ENCODE measurements around the gene TMEFF2. TPM values are rescaled to one million over a fixed set of nuclear protein-coding genes. Genes with fewer than 3 reads are reported as not detected.

The TMEFF2 gene
- total RNA-seq, 1 experiment from 2014 or later = 0.34 TPM

GRCh38 chr2:192068966-192069365 is 125.8 kb downstream of the TMEFF2 start:
- no peak for DNase-seq (ENCODE audit: low read depth)

DNA sequence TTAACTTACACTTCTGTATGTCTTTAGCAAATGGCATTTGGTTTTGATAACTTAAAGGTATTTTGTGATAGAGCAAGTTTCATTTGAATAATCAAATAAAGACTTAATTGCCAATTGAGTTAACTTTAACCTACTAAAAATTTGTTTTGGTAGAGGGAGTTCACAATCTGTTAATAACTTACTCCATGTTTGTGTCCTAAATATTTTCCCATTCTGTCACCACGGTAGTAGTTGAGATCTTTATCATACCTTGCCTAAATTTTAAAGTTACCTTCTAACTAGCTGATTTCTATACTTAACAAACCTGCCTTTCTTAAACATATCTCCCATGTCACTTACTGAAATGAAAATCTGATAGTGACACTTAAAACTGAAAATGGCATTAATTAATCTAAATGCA is 127.1 kb downstream of the TMEFF2 start:
- DNase-seq (ENCODE audit: low read depth) = no peak

DNA sequence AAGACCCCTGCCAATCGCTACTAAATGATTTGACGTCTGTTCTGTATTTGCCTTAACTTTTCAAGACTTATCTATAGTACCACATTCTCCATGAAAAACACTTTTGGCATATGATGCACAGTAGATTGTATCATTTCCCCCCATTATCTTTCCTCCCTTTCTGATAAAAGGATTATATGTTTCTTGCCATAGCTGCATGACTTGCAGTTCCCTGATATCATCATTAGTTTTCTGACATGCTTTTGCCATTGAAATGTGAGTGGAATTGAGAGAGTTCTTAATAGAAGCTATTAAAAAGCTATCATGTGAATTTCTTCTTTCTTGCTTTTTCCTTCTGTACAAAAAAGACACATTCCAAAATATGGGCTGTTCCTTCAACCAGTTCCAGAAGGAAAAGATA is 130.3 kb downstream of the TMEFF2 start:
- no peak for DNase-seq (ENCODE audit: low read depth)

DNA sequence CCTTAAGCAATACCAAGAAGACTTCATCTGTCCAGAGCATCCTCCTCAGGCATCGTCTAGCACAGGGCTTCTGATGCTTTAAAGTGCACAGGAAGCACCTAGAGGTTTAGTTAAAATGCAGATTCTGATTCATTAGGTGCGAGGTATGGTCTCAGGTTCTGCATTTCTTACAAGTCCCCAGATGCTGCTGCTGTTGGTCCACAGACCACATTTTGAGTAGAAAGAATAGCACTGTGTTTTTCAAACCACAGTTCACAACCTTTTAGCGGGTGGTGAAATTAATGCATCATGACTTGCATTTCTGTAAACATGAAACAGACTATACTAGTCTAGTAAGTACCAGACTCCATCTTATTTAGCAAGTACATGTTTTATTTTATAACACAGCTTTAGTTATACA is 134.6 kb downstream of the TMEFF2 start:
- DNase-seq (ENCODE audit: low read depth) = no peak

DNA sequence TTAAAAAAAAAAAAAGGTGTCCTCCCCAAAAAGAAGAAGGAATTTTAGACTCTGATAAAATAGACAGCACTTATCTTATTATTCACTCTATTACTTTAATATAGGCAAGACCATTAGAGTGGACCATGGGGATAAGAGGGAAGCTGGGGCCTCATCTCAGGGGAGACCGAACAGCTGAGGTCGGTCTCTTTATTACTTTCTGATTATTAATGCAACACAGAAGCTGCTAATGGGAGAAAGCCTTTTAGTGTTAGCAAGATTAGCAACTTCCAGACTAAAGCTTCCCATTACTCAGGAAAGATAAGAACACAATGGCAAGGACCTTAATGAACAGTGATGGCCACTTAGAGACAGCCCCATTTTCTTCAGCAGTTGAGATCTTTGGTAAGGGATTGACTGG is 135.5 kb downstream of the TMEFF2 start:
- DNase-seq (ENCODE audit: low read depth) = no peak

DNA sequence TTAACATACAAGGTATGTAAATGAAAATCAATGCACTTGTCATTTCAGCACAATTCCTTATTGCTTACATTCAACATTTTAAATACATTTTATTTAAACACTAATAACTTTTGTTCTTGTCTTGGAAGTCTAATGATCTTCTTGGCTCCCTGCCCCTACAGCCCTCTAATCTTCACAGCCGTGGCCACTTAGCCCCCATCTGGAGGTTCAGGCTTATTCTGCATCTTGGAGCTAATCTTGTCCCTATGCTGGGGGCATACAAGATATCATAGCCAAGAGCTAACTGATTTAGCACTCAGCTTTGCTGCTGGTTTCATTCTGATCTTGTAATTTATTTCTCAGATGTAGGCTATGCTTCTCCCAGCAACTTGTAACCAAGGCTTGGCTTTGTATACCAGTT is 140.8 kb downstream of the TMEFF2 start:
- no peak for DNase-seq (ENCODE audit: low read depth)

GRCh38 chr2:192051533-192051932 is 143.2 kb downstream of the TMEFF2 start:
- no peak for DNase-seq (ENCODE audit: low read depth)

DNA sequence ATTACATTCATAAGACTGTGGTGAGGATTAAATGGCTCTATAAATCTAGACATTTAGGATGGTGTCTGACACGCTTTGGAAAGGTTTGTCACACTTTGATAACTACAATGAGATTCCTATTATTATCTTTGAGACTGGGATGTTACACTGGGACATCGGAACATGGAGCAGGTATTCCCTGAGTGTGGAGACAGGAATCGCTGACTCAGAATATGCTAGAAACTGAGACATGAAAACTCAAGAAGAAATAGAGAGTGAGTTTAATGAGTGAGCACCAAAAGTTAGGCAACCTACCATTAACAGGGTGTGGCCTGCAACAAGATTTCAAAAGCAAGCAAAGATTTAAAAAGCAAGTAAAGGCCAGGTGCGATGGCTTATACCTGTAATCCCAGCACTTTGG is 145.4 kb downstream of the TMEFF2 start:
- no peak for DNase-seq (ENCODE audit: low read depth)

DNA sequence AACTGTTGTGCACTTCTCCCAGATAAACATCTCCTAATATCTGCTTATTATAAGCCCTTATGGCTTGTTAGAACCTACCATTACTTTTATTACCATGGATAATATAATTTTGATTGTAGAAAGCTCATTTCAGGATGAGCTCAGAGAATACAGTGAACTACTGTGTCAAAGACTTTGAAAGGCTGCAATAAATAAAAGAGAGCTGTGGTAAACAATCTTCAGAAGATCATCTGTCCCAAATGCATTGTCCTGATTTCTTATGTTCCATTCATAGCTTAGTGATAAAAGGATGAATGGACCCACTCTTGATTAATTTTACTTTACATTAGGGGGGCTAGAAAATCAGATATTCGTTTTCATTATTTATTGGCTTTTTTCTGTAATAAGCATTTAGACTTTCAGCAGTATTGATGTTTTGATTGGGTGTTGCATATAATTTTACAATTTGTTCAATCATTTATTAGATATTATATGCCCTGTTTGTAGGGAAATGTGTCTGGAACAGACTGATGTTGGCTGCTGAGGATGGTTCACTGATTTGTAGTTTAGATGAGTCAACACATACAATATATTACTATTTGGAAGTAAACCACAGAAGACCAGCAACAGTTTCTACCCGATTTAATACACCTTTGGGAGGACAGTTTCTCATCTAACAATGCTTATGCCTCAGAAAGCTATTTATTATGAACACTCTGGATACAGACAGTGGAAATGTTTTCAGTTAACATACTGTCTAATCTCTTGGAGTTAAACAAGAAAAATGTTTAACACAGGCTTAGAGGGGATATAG is 147.2 kb downstream of the TMEFF2 start:
- DNase-seq (ENCODE audit: low read depth) = no peak

DNA sequence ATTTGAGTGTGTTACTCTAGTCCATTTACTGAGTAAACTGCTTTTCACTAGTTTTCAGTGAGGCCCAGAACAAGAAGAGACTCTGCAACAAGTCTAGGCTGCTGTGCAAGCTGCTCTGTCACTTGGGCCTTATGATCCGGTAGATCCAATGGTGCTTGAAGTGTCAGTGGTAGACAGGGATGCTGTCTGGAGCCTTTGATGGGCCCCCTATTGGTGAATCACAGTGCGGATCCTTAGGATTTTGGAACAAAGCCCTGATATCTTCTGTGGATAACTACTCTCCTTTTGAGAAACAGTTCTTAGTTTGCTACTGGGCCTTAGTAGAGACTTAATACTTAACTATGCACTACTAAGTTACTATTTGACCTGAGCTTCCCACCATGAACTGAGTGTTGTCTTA is 150.2 kb downstream of the TMEFF2 start:
- DNase-seq (ENCODE audit: low read depth) = no peak

DNA sequence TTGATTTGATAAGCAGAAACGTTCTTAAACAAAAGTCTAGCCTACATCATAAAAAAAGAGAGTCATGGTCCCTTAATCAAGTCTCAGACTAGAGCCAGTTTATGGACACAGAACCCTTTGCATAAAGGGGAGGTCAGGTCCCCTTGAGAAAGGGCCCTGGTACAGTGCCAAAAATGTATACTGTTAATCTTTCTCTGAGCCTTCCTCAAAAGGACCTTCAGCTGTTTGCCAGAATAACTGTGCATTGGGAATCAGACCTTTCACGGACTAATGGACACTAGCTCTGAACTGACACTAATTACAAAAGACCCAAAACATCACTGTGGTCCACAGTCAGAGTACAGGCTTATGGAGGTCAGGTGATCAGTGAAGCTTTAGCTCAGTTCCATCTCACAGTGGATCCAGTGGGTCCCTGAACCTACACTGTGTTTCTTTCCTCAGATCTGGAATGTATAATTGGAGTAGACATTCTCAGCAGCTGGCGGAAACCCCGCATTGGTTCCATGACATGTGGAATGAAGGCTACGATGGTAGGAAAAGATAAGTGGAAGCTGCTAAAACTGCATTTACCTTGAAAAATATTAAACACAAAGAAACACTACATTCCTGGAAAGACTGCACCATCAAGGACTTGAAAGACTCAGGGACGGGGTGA is 151.4 kb downstream of the TMEFF2 start:
- no peak for DNase-seq (ENCODE audit: low read depth)

DNA sequence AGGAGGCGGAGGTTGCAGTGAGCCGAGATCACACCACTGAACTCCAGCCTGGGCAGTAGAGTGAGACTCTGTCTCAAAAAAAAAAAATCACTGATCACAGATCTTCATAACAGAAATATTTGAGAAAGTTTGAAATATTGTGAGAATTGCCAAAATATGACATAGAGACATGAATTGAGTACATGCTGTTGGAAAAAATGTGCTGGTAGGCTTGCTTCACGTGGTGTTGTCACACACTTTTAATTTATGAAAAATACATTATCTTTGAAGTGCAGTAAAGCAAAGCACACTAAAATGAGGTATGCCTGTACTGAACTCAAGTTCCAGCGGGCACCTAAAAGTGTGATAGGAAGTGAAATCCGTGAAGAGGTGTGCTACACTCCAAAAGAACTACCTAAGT is 152.6 kb downstream of the TMEFF2 start:
- no peak for DNase-seq (ENCODE audit: low read depth)

DNA sequence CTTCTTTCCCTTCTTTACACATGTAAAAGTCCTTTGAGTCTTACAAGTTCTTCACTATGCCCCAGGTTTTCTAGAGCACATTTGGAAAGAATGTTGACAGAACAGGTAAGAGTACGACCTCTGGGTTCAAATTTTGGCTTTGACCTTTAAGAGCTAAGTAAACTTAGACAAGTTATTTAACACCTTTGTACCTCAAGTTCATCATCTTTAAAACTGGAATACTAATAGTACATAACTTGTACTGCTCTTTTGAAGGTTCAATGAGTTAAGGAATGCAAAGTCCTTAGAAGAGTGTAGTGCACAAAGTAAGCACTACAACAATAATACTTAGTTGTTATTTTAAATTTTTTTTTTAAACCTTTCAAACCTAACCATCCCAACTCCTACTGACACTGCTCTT is 156.6 kb downstream of the TMEFF2 start:
- no peak for DNase-seq (ENCODE audit: low read depth)

GRCh38 chr2:192035731-192036442 is 158.8 kb downstream of the TMEFF2 start:
- peak; percentile 59 for DNase-seq (ENCODE audit: low read depth)

- no peak for DNase-seq (ENCODE audit: low read depth)
Measured at GRCh38 chr2:192030856-192031255, 163.9 kb downstream of the TMEFF2 start.

DNA sequence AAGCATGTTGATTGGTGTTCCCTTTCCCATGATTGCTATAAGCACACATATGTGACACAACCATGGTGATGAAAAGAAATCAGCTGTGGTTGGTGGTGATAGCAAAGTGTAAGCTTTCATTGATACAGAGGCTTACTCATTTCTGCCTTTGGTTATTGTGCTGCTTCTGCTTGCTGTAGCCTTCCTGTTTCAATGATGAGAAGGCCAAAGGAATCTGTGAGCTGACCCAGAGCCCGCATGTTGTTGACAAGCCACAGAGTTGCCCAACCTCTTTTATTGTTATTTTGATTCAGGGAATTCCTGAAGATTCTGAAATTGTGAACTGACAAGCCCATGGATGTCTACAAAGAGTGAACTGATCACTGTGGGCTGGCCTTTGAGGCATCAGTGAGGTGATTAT is 164.4 kb downstream of the TMEFF2 start:
- no peak for DNase-seq (ENCODE audit: low read depth)

GRCh38 chr2:192029089-192029488 is 165.6 kb downstream of the TMEFF2 start:
- DNase-seq (ENCODE audit: low read depth) = peak; percentile 26

GRCh38 chr2:192026825-192027120 is 168.0 kb downstream of the TMEFF2 start:
- no peak for DNase-seq (ENCODE audit: low read depth)

GRCh38 chr2:192026059-192026824 is 168.5 kb downstream of the TMEFF2 start:
- DNase-seq (ENCODE audit: low read depth) = no peak

- no peak for DNase-seq (ENCODE audit: low read depth)
Measured at GRCh38 chr2:192025637-192026036, 169.1 kb downstream of the TMEFF2 start.

DNA sequence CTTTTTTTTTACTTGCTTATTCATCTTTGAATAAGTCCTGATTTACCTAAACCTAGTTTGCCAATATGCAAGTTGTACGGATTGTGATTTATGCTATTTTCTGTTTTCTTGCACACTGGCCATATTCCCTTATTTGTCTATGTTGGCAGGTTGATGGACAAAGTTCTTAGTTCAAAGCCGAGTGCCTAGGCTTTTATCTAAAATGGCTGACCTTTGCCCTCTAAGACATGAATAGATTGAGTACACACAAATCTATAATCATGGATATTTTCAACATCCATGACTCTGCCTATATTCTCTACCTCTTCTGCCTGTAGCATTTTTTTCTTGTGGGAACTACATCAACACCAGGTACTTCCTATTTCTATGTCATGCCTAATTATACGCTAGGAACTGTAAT is 171.7 kb downstream of the TMEFF2 start:
- no peak for DNase-seq (ENCODE audit: low read depth)

- no peak for DNase-seq (ENCODE audit: low read depth)
Measured at GRCh38 chr2:192017844-192018243, 176.9 kb downstream of the TMEFF2 start.

Measured in M059J (cell line).